Measurements from ENCODE around the gene FAM117B.

DNA sequence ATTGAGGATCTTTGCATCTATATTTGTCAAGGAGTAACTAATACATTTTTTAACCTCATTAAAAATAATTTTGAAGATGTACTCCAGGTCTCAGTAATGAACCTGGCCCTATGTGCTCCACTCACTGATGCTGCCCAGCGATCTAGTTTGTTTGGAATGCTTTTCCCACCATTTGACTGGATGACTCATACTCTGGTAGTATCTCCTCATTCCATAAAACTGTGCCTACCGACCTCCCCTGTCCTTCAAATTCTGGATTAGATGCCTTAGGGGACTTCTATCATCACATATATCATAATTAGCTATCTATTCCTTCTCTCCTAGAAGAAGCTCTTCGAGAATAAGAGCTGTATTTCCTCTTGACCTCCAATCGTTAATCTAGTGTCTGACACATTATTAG is 83.8 kb downstream of the FAM117B start:
- TF ChIP-seq, protein P1, sequence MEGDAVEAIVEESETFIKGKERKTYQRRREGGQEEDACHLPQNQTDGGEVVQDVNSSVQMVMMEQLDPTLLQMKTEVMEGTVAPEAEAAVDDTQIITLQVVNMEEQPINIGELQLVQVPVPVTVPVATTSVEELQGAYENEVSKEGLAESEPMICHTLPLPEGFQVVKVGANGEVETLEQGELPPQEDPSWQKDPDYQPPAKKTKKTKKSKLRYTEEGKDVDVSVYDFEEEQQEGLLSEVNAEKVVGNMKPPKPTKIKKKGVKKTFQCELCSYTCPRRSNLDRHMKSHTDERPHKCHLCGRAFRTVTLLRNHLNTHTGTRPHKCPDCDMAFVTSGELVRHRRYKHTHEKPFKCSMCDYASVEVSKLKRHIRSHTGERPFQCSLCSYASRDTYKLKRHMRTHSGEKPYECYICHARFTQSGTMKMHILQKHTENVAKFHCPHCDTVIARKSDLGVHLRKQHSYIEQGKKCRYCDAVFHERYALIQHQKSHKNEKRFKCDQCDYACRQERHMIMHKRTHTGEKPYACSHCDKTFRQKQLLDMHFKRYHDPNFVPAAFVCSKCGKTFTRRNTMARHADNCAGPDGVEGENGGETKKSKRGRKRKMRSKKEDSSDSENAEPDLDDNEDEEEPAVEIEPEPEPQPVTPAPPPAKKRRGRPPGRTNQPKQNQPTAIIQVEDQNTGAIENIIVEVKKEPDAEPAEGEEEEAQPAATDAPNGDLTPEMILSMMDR (IDR thresholded peaks at IDR 0.05), result no peak
- no peak for TF ChIP-seq POLR2A (IDR thresholded peaks at IDR 0.05)

Data from uterus (tissue), 2 donors.